Measurements from ENCODE around the gene AQP1. TPM values are rescaled to one million over a fixed set of nuclear protein-coding genes. Genes with fewer than 3 reads are reported as not detected.

The AQP1 gene
- total RNA-seq, 1 donor: 0.42 TPM

DNA sequence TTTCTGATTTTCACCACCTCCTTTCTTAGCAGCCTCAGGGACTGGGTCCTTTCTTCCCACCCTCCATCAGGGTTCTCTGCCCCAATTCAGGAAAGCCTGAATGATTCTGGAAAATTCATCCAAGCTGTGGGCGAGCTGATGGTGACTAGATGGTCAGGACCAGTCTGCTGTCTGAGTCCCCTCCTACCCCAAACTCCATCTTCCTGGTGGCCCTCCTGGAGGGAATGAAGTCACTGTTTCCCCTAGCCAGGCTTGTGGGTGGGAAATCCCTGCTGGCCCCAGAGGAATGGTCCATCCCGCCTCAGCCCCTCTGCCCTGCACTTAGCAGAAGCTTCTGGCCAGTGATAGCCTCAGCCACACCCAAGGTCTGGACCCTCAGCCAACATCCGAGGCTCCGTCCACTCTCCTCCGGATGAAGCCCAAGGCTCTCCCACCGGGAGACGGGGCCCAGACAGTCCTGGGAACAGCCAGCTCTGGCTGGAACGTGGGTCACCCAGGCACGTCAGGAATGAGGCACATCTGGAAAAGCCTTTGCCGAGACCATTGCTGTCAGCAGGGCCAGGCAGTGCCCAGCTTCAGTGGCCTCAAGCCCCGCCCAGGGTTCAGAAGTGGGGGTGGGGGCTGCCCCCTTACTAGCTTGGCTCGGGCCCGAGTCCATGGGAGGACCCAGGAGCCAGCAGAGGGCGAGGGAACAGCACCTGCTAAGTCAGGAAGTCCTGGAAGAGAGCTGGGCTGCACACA lies 4.0 kb upstream of the AQP1 start:
- Histone ChIP-seq H3K4me3 (ENCODE audit: low read length) (no peak overlapping the region), H3K9me3 (ENCODE audit: low read depth, low read length) (no peaks in the 10 kb centered on the region), H3K27me3 (ENCODE audit: insufficient read depth, low read length) (no peaks in the 10 kb centered on the region), H3K4me1 (ENCODE audit: insufficient read depth, low read length) (no peaks in the 10 kb centered on the region)

DNA sequence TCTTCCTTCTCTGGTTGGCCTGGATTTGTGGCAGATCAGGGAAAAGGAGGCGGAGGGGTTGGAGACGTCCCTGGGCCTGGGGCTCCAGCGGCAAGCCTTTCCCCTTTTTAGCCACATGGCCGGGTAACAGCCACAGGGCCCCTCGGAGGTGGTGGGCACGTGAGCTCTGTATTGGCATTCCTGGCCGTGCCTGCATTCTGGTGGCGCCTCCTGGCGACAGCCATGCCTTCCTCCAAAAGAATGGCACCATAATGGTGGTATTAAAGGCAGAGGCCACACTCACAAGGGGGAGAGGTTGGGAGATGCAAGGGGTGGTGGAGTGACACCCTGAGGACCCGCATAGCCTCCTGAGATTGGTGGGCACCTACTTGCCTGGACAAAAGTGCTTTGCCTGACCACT lies 3.0 kb upstream of the AQP1 start:
- Histone ChIP-seq H3K4me3 (ENCODE audit: low read length) (no peak overlapping the region), H3K9me3 (ENCODE audit: low read depth, low read length) (no peaks in the 10 kb centered on the region), H3K27me3 (ENCODE audit: insufficient read depth, low read length) (no peaks in the 10 kb centered on the region), H3K4me1 (ENCODE audit: insufficient read depth, low read length) (no peaks in the 10 kb centered on the region)

DNA sequence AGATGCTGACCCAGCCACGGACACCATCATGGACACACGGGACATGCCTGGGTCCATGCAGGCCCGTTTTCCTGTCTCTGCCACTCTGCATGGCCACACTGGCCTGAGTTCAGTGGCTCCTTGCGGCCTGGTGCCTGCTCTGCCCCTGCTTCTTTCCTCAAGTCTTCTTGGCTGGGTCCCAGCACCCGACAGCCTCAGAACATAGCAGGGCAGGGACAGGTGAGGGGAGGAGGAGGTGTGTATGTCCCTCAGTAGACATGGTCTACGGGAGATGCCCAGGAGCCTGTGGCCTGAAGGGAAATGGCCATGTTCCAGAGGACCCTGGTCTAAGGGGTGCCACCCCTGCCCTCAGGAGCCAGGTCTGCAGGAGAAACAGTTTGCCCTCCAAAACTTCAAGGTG lies 2.2 kb upstream of the AQP1 start:
- H3K27me3 ChIP-seq (ENCODE audit: insufficient read depth, low read length): no peaks in the 10 kb centered on the region
- H3K4me3 ChIP-seq (ENCODE audit: low read length): no peak overlapping the region
- no peaks in the 10 kb centered on the region for H3K9me3 ChIP-seq (ENCODE audit: low read depth, low read length)
- no peaks in the 10 kb centered on the region for H3K4me1 ChIP-seq (ENCODE audit: insufficient read depth, low read length)

DNA sequence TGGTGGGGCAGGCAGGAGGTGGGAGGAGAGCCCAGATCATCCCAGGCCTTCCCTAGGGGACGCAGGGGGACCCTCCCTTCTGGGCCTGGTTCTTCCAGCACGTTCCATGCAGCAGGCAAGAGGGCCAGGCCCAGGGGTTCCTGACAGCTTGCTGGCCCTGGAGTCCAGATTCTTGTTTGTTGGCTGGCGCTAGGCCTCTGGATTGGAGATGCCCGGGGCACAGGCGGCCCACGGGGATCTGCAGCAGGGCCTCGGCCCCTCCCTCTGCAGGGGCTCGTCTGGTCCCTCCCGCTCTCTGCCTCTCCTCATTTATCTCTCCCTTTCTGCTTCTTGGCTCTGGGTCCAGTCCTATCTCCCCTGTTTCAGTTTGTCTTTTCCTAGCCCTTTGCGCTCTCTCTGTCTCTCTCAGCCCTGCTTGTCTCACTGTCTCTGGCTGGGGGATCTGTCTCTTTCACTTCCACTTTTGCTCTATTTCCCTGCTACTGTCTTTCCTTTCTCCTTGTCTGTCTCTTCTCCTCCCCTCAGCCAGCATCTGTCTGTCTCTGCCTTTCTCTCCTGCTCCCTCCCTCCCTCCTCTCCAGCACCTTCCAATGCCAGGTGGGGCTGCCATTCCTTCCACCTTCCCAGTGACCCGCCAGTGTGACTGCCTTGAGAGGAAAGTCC lies 1.1 kb upstream of the AQP1 start:
- Histone ChIP-seq H3K9me3 (ENCODE audit: low read depth, low read length) (no peaks in the 10 kb centered on the region), H3K4me3 (ENCODE audit: low read length) (no peak overlapping the region), H3K27me3 (ENCODE audit: insufficient read depth, low read length) (no peaks in the 10 kb centered on the region), H3K4me1 (ENCODE audit: insufficient read depth, low read length) (no peaks in the 10 kb centered on the region)

DNA sequence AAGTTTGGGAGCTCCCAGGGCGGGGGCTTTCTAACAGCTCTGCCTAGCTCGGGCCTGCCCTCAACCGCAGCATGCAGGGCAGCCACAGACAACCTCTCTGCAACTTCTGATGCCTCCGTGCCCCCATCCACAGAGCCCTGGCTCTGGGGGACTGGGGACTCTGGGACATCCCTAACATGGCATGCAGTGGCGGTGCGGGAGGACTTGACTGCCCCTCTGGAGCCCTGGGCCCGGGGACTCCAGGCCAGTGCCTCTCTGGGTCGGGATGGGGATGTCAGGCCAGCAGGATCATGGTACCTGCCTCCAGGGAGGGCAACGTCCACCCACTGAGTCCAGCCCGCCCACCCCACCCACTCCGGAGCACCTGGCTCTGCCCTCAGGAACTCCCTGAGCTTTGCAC lies 520 bp upstream of the AQP1 start:
- Histone ChIP-seq H3K9me3 (ENCODE audit: low read depth, low read length) (no peaks in the 10 kb centered on the region), H3K4me1 (ENCODE audit: insufficient read depth, low read length) (no peaks in the 10 kb centered on the region)

DNA sequence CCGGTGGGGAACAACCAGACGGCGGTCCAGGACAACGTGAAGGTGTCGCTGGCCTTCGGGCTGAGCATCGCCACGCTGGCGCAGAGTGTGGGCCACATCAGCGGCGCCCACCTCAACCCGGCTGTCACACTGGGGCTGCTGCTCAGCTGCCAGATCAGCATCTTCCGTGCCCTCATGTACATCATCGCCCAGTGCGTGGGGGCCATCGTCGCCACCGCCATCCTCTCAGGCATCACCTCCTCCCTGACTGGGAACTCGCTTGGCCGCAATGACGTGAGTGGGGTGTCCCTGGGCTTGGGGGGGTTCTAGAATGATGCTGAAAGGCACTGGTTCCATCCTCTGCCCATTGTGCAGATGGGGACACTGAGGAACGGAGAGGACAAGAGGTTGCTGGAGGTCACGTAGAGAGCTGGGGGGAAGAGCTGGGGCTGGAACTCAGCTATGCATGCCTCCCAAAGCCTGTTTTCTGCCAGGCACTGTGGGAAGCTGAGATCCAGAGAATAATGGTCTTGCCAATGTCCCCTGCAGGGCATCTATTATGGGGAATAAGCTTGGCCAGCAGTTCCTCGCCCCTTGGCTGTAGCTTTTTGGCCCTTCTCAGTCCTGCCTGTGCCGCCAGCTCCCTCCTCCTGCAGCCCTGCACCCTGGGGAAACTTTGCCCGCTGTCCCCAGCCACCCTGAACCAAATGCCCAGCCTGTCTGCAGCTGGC lies 523 bp downstream of the AQP1 start:
- no peaks in the 10 kb centered on the region for H3K27me3 ChIP-seq (ENCODE audit: insufficient read depth, low read length)
- H3K4me3 ChIP-seq (ENCODE audit: low read length): no peak overlapping the region
- H3K4me1 ChIP-seq (ENCODE audit: insufficient read depth, low read length): no peaks in the 10 kb centered on the region
- H3K9me3 ChIP-seq (ENCODE audit: low read depth, low read length): no peaks in the 10 kb centered on the region

More for the DNA sequence above, 520 bp upstream of the AQP1 start:
- Histone ChIP-seq H3K27me3 (ENCODE audit: insufficient read depth, low read length) (no peaks in the 10 kb centered on the region), H3K4me3 (ENCODE audit: low read length) (no peak overlapping the region)

DNA sequence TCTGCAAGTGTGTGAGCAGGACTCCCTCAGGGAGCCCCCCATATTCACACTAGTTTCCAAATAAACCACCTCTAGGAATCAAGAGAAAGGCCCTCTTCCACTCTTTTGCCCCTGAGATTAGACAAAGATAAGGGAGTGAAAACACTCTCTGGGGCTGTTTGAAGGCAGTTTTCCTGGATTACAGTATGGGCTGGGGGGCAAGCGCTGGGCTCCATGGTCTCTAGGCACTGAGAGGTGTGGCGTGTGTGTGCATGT lies 1.0 kb downstream of the AQP1 start:
- H3K4me3 ChIP-seq (ENCODE audit: low read length): no peak overlapping the region
- H3K9me3 ChIP-seq (ENCODE audit: low read depth, low read length): no peaks in the 10 kb centered on the region

DNA sequence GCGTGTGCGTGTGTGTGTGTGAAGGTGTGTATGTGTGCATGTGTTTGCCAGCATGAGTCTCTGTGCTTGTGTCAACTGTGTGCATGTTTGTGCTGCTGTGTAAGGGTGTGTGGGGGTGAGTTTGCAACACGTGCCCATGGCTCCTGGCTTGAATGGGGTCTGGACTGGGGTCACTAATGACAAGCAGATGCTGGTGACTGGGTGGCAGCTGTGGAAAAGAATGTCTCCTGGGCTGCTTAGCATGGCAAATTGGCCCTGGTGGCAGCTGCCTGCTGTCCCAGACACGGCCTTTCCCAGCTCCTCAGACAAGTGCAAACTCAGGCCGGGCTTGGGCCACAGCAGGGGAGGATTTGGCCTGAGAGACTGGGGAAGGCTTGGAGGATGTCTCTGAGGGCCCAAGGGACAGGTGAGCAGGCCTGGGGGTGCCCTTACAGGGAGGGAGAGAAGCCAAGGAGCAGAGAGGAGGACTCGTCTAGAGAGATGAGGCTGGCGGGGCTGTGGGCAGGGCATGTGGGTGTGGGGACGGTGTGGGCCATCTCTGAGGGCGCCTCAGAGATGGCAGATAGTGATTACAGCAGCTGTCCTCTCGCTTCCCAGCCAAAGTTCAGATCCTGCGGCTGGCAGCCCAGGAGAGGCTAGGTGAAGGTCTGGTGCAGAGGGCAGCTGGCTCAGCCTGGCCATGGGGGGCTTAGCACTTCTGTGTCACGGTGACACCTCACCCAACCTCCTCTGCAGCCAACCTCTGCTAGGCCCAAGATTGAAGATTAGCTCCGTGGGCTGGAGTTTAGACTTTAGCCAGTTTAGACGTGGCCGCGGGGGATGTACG lies 1.5 kb downstream of the AQP1 start:
- Histone ChIP-seq H3K27me3 (ENCODE audit: insufficient read depth, low read length) (no peaks in the 10 kb centered on the region), H3K9me3 (ENCODE audit: low read depth, low read length) (no peaks in the 10 kb centered on the region), H3K4me3 (ENCODE audit: low read length) (no peak overlapping the region), H3K4me1 (ENCODE audit: insufficient read depth, low read length) (no peaks in the 10 kb centered on the region)

More for the DNA sequence above, 1.0 kb downstream of the AQP1 start:
- no peaks in the 10 kb centered on the region for H3K27me3 ChIP-seq (ENCODE audit: insufficient read depth, low read length)
- no peaks in the 10 kb centered on the region for H3K4me1 ChIP-seq (ENCODE audit: insufficient read depth, low read length)

DNA sequence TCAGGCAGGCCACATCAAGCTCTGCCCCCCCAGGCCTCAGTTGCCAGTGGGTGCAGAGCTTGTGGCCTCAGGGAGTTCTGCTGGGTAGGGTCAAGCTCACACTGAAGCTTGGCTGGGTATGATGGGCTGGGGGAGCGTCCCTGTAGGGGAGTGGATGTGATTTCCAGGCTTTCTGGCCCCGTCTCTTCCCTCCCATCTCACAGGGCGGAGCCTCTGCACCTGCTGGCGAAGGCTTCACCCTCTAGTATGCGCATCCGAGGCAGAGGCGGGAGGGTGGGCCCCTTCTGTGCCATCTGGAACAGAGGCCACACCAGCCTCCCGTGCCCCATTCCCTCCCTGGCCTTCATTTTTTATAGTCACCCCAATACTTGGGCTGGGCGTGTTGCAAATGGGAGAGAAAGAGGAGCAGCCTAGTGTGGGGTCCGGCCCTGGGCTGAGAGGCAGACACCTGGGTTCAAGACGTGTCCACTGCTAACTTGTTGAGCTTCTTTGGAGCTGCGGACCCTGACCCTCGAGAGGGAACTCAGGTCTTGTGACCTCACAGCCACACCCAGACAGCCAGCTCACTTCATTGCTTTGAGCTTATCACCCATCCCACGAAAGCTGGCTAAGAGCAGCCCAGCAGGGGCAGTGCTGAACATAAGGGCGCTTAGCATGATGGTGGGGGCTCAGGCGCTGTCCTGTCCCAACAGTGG lies 2.3 kb downstream of the AQP1 start:
- no peaks in the 10 kb centered on the region for H3K27me3 ChIP-seq (ENCODE audit: insufficient read depth, low read length)
- H3K4me1 ChIP-seq (ENCODE audit: insufficient read depth, low read length): no peaks in the 10 kb centered on the region
- H3K9me3 ChIP-seq (ENCODE audit: low read depth, low read length): no peaks in the 10 kb centered on the region
- H3K4me3 ChIP-seq (ENCODE audit: low read length): no peak overlapping the region

DNA sequence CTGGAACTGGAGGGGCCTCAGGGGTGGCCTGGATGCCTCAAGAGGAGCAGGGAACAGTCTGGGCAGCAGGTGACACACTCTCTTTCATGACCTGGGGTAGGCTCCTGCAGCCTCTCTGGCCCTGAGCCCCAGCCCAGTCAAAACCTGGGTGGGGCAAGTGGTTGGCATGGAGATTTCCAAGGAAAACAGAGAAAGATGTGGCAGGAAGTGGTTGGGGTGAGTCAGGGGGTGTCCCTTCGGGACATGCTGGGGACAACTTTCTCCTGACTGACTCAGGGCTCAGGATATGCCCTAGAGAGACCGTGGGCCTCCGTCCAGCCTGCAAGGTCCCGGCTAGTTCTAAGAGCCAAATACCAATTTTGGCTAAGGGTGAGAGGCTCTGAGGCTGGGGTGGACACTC lies 2.9 kb downstream of the AQP1 start:
- Histone ChIP-seq H3K4me1 (ENCODE audit: insufficient read depth, low read length) (no peaks in the 10 kb centered on the region), H3K4me3 (ENCODE audit: low read length) (no peak overlapping the region), H3K9me3 (ENCODE audit: low read depth, low read length) (no peaks in the 10 kb centered on the region)

DNA sequence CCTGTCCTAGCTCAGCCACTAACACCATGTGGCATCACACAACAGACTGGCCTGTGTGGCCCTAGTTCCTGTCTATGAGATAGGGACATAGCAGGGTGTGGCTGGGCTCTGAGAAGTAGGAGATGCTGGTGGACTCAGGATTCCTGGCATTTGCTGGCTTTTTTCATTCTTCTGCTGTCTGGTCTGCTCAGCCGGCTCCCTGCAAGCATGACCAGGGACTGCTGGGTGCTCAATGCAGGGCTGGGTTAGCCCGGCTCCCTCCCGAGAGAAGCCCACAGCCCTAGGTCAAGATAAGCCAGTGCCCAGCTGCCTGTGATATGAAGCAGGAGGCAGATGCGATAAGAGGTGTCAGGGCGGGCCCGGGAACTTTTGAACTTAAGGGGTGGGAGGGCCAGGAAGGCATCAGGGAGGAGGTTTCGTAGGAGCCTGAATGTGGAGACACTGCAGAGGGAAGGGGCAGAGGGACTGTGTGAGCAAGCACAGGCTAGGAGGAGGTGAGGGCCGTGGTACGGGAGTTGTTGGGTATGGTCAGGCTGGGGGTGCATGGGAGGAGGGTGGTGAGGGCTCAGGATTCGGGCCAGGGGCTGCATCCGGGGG lies 3.5 kb downstream of the AQP1 start:
- no peaks in the 10 kb centered on the region for H3K4me1 ChIP-seq (ENCODE audit: insufficient read depth, low read length)
- H3K9me3 ChIP-seq (ENCODE audit: low read depth, low read length): no peaks in the 10 kb centered on the region
- H3K4me3 ChIP-seq (ENCODE audit: low read length): no peak overlapping the region
- no peaks in the 10 kb centered on the region for H3K27me3 ChIP-seq (ENCODE audit: insufficient read depth, low read length)

More for the DNA sequence above, 2.9 kb downstream of the AQP1 start:
- H3K27me3 ChIP-seq (ENCODE audit: insufficient read depth, low read length): no peaks in the 10 kb centered on the region

DNA sequence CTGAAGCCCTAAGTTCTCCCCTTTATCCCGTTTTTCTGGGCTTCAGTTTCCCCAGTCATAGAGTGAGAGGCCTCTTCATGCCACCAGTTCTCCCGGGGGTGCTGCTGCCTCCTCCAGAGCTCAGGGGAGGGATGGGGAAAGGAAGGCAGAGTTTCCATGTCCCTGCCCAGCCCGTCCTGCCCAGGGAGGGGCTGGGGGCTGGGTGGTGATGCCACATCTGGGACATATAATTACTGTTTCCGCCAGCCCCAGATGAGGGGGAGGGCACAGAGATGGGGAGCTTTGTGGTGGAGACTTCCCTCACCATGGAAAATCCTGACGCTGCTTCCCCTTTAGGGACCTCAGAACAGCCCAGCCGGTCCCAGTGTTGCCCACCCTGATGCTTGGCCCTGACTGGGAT lies 4.1 kb downstream of the AQP1 start:
- Histone ChIP-seq H3K27me3 (ENCODE audit: insufficient read depth, low read length) (no peaks in the 10 kb centered on the region), H3K4me3 (ENCODE audit: low read length) (no peak overlapping the region), H3K4me1 (ENCODE audit: insufficient read depth, low read length) (no peaks in the 10 kb centered on the region), H3K9me3 (ENCODE audit: low read depth, low read length) (no peaks in the 10 kb centered on the region)

DNA sequence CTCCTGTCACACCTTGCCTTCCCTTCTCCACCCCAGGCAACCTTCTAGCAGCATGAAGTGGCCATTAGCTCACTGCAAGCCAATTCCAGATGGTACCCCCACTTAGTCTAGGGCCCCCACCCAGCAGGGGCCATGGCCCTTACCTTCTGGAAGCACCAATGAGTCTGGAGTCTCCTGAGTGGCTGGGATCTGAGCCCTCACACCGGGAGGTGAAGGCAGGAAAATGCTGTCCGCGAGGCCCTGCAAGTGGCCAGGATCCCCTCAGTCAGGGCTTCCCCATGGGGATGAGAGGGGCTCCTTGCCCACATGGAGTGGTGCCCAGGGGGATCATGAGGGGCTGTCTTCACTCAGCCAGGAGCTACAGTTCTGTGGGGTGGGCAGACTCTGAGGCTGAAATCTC lies 4.6 kb downstream of the AQP1 start:
- no peaks in the 10 kb centered on the region for H3K27me3 ChIP-seq (ENCODE audit: insufficient read depth, low read length)

DNA sequence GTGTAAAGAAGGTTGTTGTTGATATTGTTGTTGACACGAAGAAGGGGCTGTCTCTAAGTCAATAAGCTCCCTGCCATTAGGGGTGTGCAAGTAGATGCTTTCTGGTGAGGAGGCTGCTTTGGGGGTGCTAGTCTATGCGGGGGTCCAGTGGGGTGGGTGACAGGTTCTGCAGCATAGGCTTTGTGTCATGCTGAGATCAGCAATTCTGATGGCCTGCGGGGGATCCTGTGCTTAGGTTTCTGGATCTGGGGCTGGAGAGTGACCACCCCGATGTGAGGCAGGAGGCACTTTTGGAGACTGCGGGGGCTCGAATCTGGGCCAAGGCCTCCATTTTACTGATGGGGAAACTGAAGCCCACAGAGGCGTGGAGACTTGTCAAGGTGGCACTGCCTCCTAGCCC lies 5.1 kb downstream of the AQP1 start:
- no peaks in the 10 kb centered on the region for H3K9me3 ChIP-seq (ENCODE audit: low read depth, low read length)
- no peak overlapping the region for H3K4me3 ChIP-seq (ENCODE audit: low read length)
- H3K27me3 ChIP-seq (ENCODE audit: insufficient read depth, low read length): no peaks in the 10 kb centered on the region
- H3K4me1 ChIP-seq (ENCODE audit: insufficient read depth, low read length): no peaks in the 10 kb centered on the region

More for the DNA sequence above, 4.6 kb downstream of the AQP1 start:
- Histone ChIP-seq H3K4me3 (ENCODE audit: low read length) (no peak overlapping the region), H3K9me3 (ENCODE audit: low read depth, low read length) (no peaks in the 10 kb centered on the region), H3K4me1 (ENCODE audit: insufficient read depth, low read length) (no peaks in the 10 kb centered on the region)

Data from mononuclear cell (primary cell).